ENCODE data around the gene RASA4B.

Gene RASA4B

DNA sequence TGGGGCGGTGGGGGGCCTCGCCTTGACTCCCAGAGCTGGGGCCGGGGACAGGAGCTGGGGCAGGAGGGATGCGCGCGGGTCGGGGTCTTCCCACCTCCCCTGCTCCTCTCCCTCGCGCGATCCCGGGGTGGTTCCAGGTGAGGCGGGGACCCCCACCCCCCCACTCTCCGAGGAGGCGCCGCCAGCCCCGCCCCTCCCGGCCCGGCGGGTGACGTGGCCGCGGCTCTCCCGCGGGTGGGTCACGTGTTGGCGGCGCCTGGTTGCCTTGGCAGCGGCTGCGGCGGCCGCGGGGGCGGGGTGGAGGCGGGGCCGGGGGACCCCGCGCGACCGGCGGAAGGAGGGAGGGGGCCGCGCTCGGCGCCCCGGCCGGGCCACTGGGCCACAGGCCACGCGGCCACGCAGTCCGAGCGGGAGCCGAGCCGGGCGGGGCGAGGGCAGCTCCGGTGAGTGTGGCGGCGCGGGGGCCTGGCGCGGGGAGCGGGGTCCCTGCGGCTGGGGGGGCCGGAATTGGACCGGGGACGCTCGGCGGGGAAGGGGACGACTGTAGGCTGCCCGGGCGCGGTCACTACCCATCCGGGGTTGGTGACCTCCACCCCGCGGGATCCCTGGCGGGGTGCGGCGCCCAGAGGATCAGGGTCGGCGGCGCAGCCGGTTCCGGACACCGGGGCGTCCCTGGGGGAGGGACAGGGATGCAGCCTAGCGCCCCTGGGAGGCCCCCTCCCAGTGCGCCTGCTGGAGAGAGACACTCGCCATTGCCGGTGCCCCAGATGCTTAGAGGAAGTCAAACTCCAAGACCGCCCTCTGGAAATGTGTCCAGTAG, 84.1 kb downstream of the RASA4B start, which contains the start of gene ORAI2:
Gene ORAI2 (plus strand): TSS at position 357 of the 820 bp plus-strand sequence. CDS start 5,382 bp downstream, outside the sequence.
- TF ChIP-seq CTCF (IDR thresholded peaks at IDR 0.05; ENCODE audit: low read depth, low read length): no peak
- peak; percentile 20 for DNase-seq (ENCODE audit: extremely low read depth, low read depth)
